22Rv1 (cell line): Measurements from ENCODE around the gene KIAA1210.

Source experiments
- CTCF ChIP-seq: fragments of 450-650 bp; IDR thresholded peaks from 2 replicates; pipeline ENCODE4 v1.5.1; 2017; ENCODE audit warnings: mild to moderate bottlenecking
- ZFX ChIP-seq: fragments of 450-650 bp; IDR thresholded peaks from 2 replicates; pipeline ENCODE4 v1.6.1; 2017; ENCODE audit warnings: antibody characterized with exemption, borderline replicate concordance

- TF ChIP-seq CTCF: no peak
- TF ChIP-seq ZFX: no peak
Measured at GRCh38 chrX:119042996-119043395, 84.6 kb downstream of the KIAA1210 start.
